Astrocyte of the hippocampus (primary cell): ENCODE measurements around the gene RAD51B.
A peak's percentile ranks its signal among the peaks of the same experiment; 100 is the strongest.
"Not testable (repeated sequence)": the region's sequence is repeated elsewhere in the genome, so short reads cannot be mapped to it uniquely, and the experiment has no call there.

Source experiments
- DNase-seq: peaks from one replicate; pipeline ENCODE4 v3.0.0; 2011; ENCODE audit warnings: low read depth, low spot score

RAD51B gene

GRCh38 chr14:67978749-67979148 is 159.2 kb downstream of the RAD51B start:
- no peak for DNase-seq

GRCh38 chr14:67982711-67983608 is 163.4 kb downstream of the RAD51B start:
- no peak for DNase-seq

- no peak for DNase-seq
Measured at GRCh38 chr14:67984274-67984673, 164.7 kb downstream of the RAD51B start.

- DNase-seq = no peak
Measured at GRCh38 chr14:67986131-67986841, 166.7 kb downstream of the RAD51B start.

DNA sequence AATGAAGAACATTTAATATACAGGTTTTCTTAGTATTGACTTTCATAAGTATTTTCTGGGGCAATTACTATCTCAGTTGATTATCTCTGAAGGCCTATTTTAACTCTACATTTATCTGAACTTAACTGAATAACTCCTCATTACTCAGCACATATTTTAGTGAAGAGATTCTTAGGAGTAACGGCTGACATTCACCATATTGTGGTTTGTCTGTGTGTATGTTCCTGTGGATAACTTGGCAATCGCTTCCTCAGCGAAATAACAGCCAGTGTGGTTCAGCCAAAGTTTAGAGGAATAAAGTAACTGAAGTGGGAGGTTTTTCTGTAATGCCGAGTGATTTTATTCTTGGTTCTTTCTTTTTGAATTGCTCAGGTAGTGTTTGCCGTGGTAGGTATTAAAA is 168.0 kb downstream of the RAD51B start:
- DNase-seq = peak; percentile 92

DNA sequence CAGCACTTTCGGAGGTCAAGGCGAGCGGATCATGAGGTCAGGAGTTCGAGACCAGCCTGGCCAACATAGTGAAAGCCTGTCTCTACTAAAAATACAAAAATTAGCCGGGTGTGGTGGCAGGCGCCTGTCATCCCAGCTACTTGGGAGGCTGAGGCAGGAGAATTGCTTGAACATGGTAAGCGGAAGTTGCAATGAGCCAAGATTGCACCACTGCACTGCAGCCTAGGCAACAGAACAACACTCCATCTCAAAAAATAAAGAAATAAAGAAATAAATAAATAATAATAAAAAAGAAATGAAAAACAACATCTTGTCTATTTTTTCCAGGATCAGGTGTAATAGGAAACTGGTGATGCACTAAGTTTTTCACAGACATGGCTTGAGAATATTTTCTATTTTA is 168.6 kb downstream of the RAD51B start:
- not testable (repeated sequence) for DNase-seq

- no peak for DNase-seq
Measured at GRCh38 chr14:67990576-67990975, 171.0 kb downstream of the RAD51B start.

GRCh38 chr14:67994531-67994930 is 175.0 kb downstream of the RAD51B start:
- DNase-seq = no peak

DNA sequence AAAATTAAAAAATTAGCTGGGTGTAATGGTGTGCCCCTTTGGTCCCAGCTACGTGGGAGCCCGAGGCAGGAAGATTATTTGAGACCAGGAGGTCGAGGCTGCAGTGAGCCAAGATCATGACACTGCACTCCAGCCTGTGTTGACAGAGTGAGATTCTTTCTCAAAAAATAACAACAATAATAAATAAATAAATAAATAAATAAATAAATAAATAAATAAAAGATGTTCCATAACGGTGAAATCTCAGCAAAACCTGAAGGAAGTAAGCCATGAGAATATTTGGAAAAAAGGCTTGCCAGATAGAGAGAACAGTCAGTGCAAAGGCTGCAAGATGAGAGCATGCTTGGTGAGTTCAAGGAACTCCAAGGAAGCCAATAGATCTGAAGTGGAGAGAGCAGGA is 176.7 kb downstream of the RAD51B start:
- no peak for DNase-seq

DNA sequence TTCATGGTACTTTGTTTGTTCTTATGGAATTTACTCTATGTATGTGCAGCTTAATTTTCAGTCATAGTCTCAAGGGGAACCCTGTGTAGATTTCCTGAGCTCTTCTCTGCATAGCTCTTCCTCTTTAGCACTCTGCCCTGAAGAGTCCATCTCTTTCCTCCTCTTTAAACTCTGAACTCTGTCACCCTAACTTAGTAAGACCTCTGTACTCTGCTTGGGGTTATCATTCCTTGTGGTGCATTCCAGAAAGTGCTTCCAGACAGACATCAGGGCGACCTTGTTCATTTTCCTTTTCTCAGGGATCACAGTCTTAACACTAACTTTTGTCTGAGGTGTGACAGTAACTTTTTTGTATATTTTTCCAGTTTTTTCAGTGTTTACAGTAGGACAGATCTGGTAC is 179.3 kb downstream of the RAD51B start:
- no peak for DNase-seq

- DNase-seq = peak; percentile 17
Measured at GRCh38 chr14:67999290-67999689, 179.7 kb downstream of the RAD51B start.

DNA sequence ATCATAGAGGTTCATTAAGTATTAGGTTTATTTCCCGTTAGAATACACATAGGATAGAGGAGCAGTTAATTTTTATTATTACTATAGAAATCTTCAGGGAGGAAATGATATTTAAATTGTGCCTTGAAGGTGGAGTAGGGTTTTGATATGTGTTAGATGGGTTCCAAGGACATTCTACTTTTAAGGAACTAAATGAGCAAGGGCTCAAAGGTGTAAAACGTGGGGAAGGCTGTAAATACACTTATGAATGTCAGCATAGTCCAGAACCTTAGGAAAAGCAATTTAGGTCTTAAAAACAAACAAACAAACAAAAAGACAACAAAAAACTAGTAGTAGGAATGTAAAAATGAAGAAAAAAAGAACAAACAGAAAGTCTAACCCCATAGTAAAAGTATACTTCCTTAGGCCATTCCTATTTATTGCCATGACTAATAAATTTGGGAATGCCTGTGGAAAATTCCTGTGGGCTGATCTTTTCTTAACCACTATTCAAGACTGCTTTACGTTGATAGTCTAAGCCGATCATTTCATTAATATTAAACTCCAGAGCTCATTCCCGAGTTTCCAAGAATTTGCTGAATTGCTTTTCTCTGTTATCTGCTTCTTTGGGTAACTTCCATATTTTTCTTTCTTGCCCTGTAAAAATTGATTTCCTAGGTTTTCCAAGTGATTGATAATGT is 180.3 kb downstream of the RAD51B start:
- DNase-seq = peak; percentile 83

DNA sequence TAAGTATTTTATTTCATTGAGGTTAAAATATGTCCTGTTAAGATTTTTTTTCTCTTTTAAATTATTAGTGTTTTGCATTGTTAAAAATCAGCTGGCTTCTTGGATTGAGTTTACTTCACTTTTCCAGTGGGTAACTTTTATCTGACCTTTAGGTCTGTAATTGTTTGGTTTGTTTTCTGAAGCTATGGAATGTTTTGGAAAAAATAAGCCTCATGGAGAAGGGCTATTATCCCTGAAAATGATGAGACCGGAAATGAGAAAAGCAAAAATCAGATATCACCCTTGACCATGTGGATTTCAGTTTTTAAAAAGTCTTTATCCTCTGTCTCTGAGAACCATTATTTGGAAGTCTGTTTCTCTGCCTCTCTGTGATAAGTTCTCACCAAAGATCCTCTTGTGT is 180.9 kb downstream of the RAD51B start:
- no peak for DNase-seq

DNA sequence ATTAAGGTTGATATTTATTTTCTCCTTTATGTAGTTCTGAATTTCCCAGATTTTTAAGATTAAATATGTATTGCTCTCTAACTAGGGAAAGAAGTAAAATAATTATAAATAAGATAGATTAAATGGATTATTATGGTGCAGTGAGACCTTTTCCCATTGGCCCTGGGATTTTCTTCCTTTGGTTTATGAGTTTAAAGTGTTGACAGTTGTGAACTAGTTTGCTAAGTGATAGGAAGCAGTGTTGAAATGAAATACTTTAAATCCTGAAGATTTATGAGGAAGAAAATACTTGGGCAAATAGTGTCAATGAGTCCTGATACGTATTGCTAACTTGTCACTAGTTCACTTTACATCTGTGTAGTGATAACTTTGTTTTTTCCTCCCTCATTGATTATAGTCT is 188.9 kb downstream of the RAD51B start:
- no peak for DNase-seq

GRCh38 chr14:68011406-68012028 is 191.9 kb downstream of the RAD51B start:
- DNase-seq = peak; percentile 62

GRCh38 chr14:68012871-68013270 is 193.3 kb downstream of the RAD51B start:
- no peak for DNase-seq

DNA sequence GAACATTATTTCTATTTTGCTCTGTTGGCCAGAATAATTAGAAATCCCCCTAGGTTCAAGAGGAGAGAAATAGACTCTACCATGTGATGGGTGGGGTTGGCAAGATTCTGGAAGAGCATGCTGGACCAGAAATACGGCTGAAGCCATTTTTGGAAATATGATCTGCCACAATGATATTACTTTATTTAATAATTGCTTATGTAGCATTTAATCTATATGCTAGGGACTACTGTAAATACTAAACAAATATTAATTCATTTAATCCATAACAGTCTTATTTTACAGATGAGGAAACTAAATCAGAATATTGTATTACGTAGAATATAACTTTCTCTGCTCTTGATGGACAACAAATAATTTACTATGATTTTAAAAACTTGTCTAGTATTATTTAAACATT is 193.7 kb downstream of the RAD51B start:
- DNase-seq = no peak

DNA sequence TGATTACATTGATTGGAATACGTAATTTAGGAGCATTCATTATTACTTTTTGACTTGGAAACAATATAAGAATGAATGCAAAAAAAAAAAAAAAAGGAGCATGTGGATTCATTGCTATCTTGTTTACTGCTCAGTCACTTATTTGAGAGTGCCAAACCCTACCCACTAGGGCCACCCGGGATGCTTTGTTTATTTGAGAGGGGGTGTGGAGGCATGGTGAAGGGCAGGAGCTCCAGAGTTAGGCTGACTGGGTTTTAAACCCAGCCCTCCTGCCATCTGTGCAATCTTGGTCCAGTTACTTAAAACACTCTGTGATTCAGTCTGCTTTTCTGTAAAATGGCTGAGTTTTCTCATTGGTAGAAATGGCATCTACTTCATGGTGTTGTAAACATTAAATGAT is 195.2 kb downstream of the RAD51B start:
- DNase-seq = no peak

GRCh38 chr14:68015356-68016254 is 196.0 kb downstream of the RAD51B start:
- DNase-seq = no peak

DNA sequence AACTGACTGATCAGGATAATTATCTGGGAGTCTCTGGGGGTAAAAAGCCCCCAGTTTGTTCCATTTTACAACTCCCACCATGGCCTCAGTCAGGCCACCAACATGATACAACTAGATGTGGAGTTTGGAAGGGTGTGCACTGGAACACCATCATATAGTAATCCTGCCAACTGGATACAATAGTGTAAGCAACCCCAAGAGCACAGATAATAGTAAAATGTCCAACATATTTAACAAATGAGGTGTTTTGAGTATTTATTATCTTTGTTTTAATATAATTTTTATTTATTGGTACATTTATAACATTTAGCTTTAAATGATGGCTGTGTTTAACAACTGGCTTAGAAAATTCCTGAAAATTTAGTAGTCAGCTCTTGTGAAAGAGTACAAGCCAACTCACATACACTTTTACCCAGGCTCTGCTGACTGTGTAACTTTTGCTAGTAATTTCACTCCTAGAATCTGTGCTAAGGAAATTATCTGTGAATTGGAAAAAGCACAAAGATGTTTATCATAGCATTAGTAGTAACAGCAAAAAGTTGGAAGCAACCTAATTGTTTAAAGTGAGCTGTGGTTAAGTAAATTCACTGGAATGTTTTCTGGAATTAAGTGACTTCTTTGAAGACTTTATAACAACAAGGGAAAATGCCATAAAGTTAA is 196.8 kb downstream of the RAD51B start:
- peak; percentile 37 for DNase-seq
